NT2/D1 (cell line): ENCODE results near the gene NDUFA8.

Experiments
- DNase-seq: peaks from one replicate; pipeline ENCODE4 v3.0.0-alpha.2; 2011; ENCODE audit warnings: low read depth, low spot score
- H3K27me3 ChIP-seq: 2 replicates; pipeline ENCODE4 v1.6.0; 2011; ENCODE audit warnings: mild to moderate bottlenecking; ENCODE audit not compliant: insufficient read length, insufficient read depth
- H3K36me3 ChIP-seq: 2 replicates; pipeline ENCODE4 v1.6.1; 2011; ENCODE audit warnings: mild to moderate bottlenecking, low read length, mixed read lengths; ENCODE audit not compliant: insufficient read depth, insufficient read length
- H3K4me1 ChIP-seq: 2 replicates; pipeline ENCODE4 v1.5.1; 2011; ENCODE audit not compliant: insufficient read depth, insufficient read length
- H3K4me3 ChIP-seq: 2 replicates; pipeline ENCODE4 v1.5.1; 2011; ENCODE audit warnings: low read depth; ENCODE audit not compliant: insufficient read length
- H3K9ac ChIP-seq: 2 replicates; pipeline ENCODE4 v1.6.0; 2011; ENCODE audit warnings: low read depth; ENCODE audit not compliant: insufficient read length
- H3K9me3 ChIP-seq: 2 replicates; pipeline ENCODE4 v1.5.1; 2011; ENCODE audit warnings: mild to moderate bottlenecking, low read length; ENCODE audit not compliant: insufficient read depth
- SUZ12 ChIP-seq: IDR thresholded peaks from 2 replicates; pipeline ENCODE4 v1.6.1; 2011; ENCODE audit not compliant: insufficient read length, insufficient read depth; ENCODE audit errors: extremely low read depth
- YY1 ChIP-seq: IDR thresholded peaks from 2 replicates; pipeline ENCODE4 v1.6.1; 2011; ENCODE audit not compliant: insufficient read length, insufficient read depth
- ZNF274 ChIP-seq: IDR thresholded peaks from 2 replicates; pipeline ENCODE4 v1.6.1; 2011; ENCODE audit warnings: mild to moderate bottlenecking, low read depth, low read length

The NDUFA8 gene

DNA sequence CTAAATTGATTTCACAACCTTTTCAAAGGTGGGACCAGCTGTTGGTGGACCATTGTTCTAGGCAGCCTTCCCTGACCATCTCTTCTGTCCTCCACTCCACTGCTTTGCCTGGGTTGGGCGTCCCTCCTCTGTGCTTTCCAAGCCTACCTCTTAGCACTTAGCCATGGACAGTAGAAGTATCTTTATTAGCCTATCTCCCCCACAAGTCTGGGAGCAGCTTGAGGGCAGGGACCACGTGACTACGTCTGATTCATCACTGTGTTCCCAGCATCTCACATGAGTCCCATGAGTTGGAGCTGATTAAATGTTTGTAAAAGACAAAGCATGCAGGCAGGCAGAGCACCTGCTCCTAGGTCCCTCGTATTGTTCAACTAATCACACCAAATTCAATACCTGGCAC, 21.1 kb upstream of the NDUFA8 start:
- no peak for DNase-seq
- no peaks in the 10 kb centered on the region for H3K9me3 ChIP-seq
- no peaks in the 10 kb centered on the region for H3K36me3 ChIP-seq
- H3K9ac ChIP-seq, result no peak overlapping the region
- peaks cover 5% of the 10 kb centered on the region for H3K4me1 ChIP-seq
- no peak overlapping the region for H3K4me3 ChIP-seq
- TF ChIP-seq ZNF274, result no peak
- no peak for TF ChIP-seq SUZ12
- TF ChIP-seq YY1, result no peak
- no peaks in the 10 kb centered on the region for H3K27me3 ChIP-seq

- no peaks in the 10 kb centered on the region for H3K9me3 ChIP-seq
- no peak for TF ChIP-seq SUZ12
- TF ChIP-seq ZNF274, result no peak
- TF ChIP-seq YY1, result no peak
- no peaks in the 10 kb centered on the region for H3K27me3 ChIP-seq
- H3K9ac ChIP-seq, result no peak overlapping the region
- no peak for DNase-seq
- no peak overlapping the region for H3K4me3 ChIP-seq
- peaks cover 5% of the 10 kb centered on the region for H3K4me1 ChIP-seq
- H3K36me3 ChIP-seq, result no peaks in the 10 kb centered on the region
Measured at GRCh38 chr9:122179690-122180074, 20.1 kb upstream of the NDUFA8 start.

GRCh38 chr9:122179054-122179689, 19.6 kb upstream of the NDUFA8 start:
- H3K27me3 ChIP-seq, result no peaks in the 10 kb centered on the region
- TF ChIP-seq YY1 (no peak), SUZ12 (no peak), ZNF274 (no peak)
- no peak for DNase-seq
- H3K4me3 ChIP-seq, result no peak overlapping the region
- no peaks in the 10 kb centered on the region for H3K9me3 ChIP-seq
- H3K4me1 ChIP-seq, result peaks cover 5% of the 10 kb centered on the region
- H3K9ac ChIP-seq, result no peak overlapping the region
- no peaks in the 10 kb centered on the region for H3K36me3 ChIP-seq

DNA sequence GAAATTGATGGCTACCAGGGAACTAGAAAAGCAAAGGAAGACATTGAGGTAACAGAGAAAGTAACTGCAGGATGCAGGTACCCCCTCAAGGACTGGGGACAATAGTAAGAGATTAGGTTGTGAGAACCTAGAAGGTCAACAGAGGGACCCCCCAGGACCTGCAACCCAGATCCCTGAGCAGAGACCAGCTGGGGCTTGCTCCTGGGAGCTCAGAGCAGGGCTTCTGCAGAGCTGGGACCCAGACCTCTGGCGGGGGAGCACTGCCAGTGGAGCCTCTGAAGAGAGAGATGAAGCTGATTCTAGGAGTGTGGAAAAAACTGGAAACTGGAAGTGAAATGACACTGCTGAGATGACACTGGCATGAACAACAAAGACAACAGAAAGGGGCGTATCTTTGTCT, 17.3 kb upstream of the NDUFA8 start:
- Histone ChIP-seq H3K4me3 (no peak overlapping the region), H3K36me3 (no peaks in the 10 kb centered on the region), H3K9me3 (no peaks in the 10 kb centered on the region), H3K9ac (no peak overlapping the region), H3K27me3 (no peaks in the 10 kb centered on the region), H3K4me1 (peaks cover 5% of the 10 kb centered on the region)
- TF ChIP-seq ZNF274, result no peak
- TF ChIP-seq YY1, result no peak
- no peak for TF ChIP-seq SUZ12
- no peak for DNase-seq

- no peaks in the 10 kb centered on the region for H3K27me3 ChIP-seq
- no peak overlapping the region for H3K9ac ChIP-seq
- H3K36me3 ChIP-seq, result no peaks in the 10 kb centered on the region
- no peak for TF ChIP-seq YY1
- no peak for TF ChIP-seq SUZ12
- TF ChIP-seq ZNF274, result no peak
- H3K4me3 ChIP-seq, result no peak overlapping the region
- no peak for DNase-seq
- H3K9me3 ChIP-seq, result no peaks in the 10 kb centered on the region
- H3K4me1 ChIP-seq, result no peaks in the 10 kb centered on the region
Measured at GRCh38 chr9:122173670-122174069, 14.1 kb upstream of the NDUFA8 start.

- Histone ChIP-seq H3K27me3 (no peaks in the 10 kb centered on the region), H3K36me3 (no peaks in the 10 kb centered on the region), H3K4me1 (no peaks in the 10 kb centered on the region), H3K9me3 (no peaks in the 10 kb centered on the region), H3K9ac (no peak overlapping the region), H3K4me3 (no peak overlapping the region)
- TF ChIP-seq YY1 (no peak), SUZ12 (no peak), ZNF274 (no peak)
- DNase-seq, result no peak
Measured at GRCh38 chr9:122172131-122172530, 12.6 kb upstream of the NDUFA8 start.

GRCh38 chr9:122168356-122168755, 8.8 kb upstream of the NDUFA8 start:
- no peaks in the 10 kb centered on the region for H3K27me3 ChIP-seq
- TF ChIP-seq YY1 (no peak), SUZ12 (no peak), ZNF274 (no peak)
- H3K9ac ChIP-seq, result no peak overlapping the region
- H3K4me3 ChIP-seq, result no peak overlapping the region
- H3K36me3 ChIP-seq, result no peaks in the 10 kb centered on the region
- no peak for DNase-seq
- no peaks in the 10 kb centered on the region for H3K4me1 ChIP-seq
- no peaks in the 10 kb centered on the region for H3K9me3 ChIP-seq

DNA sequence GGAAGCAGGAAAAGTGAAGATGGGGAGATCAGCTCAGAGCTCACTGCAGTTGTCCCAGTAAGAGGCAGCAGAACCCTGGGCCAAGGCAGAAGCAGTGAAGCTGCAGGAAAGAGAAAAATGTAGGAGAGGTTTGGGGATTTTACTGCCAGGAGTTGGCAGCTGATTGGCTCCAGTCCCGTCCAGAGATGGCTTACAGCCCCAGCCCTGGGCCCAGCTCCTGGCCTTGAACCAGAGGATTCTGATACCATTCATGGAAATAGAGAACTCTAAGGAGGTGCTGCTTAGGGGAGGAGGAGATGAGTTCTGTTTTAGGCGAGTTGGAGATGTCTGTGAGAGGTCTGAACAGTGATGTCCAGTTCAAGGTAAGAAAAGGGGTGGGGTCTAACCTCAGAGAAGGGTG, 4.7 kb upstream of the NDUFA8 start:
- no peaks in the 10 kb centered on the region for H3K27me3 ChIP-seq
- H3K4me3 ChIP-seq, result no peak overlapping the region
- no peak for TF ChIP-seq YY1
- TF ChIP-seq SUZ12, result no peak
- no peak for TF ChIP-seq ZNF274
- no peak overlapping the region for H3K9ac ChIP-seq
- H3K4me1 ChIP-seq, result no peaks in the 10 kb centered on the region
- no peak for DNase-seq
- H3K36me3 ChIP-seq, result no peaks in the 10 kb centered on the region
- peaks cover 12% of the 10 kb centered on the region for H3K9me3 ChIP-seq
